Lung (tissue), 12 donors: Measurements from ENCODE around the gene XPR1. TPM values are rescaled to one million over a fixed set of nuclear protein-coding genes. Genes with fewer than 3 reads are reported as not detected.
A peak's percentile ranks its signal among the peaks of the same experiment; 100 is the strongest.

Source experiments
- ATAC-seq: fragments of 200-7000 bp; cut with Tn5 transposase; one replicate; pipeline ENCODE4 v1.9.1; 2020; ENCODE audit warnings: moderate number of reproducible peaks; ENCODE audit not compliant: insufficient read depth, low FRiP score
- DNase-seq, 3 donors: peaks; one replicate each; pipeline ENCODE4 v3.0.0-alpha.2; 2013 to 2017
- H3K27ac ChIP-seq, 2 donors: one replicate each; pipeline ENCODE4 v1.5.1; 2013; ENCODE audit warnings: mild to moderate bottlenecking in 2 of 2, moderate library complexity in 2 of 2, control low read depth in 1 of 2, inconsistent platforms in 1 of 2, low read depth in 1 of 2, low read length in 1 of 2
- H3K27me3 ChIP-seq, 3 donors: one replicate each; pipeline ENCODE4 v1.5.1; 2013; ENCODE audit warnings: low read length in 2 of 3; ENCODE audit not compliant: control insufficient read depth in 3 of 3, insufficient read depth in 3 of 3
- H3K36me3 ChIP-seq, 4 donors: one replicate each; pipeline ENCODE4 v1.5.1; 2013; ENCODE audit warnings: low read length in 4 of 4, mild to moderate bottlenecking in 1 of 4, moderate library complexity in 1 of 4; ENCODE audit not compliant: control insufficient read depth in 4 of 4, insufficient read depth in 4 of 4
- H3K4me1 ChIP-seq, 5 donors: one replicate each; pipeline ENCODE4 v1.5.1; 2013; ENCODE audit warnings: low read length in 5 of 5, mild to moderate bottlenecking in 2 of 5, moderate library complexity in 1 of 5; ENCODE audit not compliant: control insufficient read depth in 5 of 5, insufficient read depth in 5 of 5
- H3K4me3 ChIP-seq: one replicate; pipeline ENCODE4 v1.5.1; 2013; ENCODE audit warnings: mild to moderate bottlenecking, control low read depth, moderate library complexity
- H3K9ac ChIP-seq, 2 donors: one replicate each; pipeline ENCODE4 v1.5.1; 2013; ENCODE audit warnings: low read length in 2 of 2, control low read depth in 1 of 2; ENCODE audit not compliant: insufficient read depth in 1 of 2
- H3K9me3 ChIP-seq, 4 donors: one replicate each; pipeline ENCODE4 v1.5.1; 2013; ENCODE audit warnings: low read length in 3 of 4, mild to moderate bottlenecking in 1 of 4, moderate library complexity in 1 of 4; ENCODE audit not compliant: control insufficient read depth in 4 of 4, insufficient read depth in 3 of 4
- whole genome bisulfite sequencing, 2 donors: extraction: QIAGEN DNeasy Blood & Tissue Kit; methylation state at CpG; one replicate each; pipeline ENCODE4 v1.1.7; 2013; 5-methylcytosine and 5-hydroxymethylcytosine counted together
- polyA plus RNA-seq, 2 donors: library from polyadenylated mRNA; stranded (reverse); fragments of 200-250 nt; gene quantifications; one replicate each; pipeline ENCODE4 v1.2.1, GENCODE V29; 2013
- total RNA-seq, 2 donors: library from RNA; depleted of rRNA in 1 of 2; stranded (reverse); fragments of >200 nt in 1 of 2; gene quantifications; one replicate each; pipeline ENCODE4 v1.2.1, GENCODE V29; 2014 to 2021
- TF ChIP-seq, protein P1 (sequence below): IDR thresholded peaks from 2 replicates; pipeline ENCODE4 v1.5.1; 2012; ENCODE audit warnings: mild to moderate bottlenecking; ENCODE audit errors: control extremely low read depth, extremely low read depth
- donor health status: control.
- donor health status: control.
- donor health status: Bipolar disorder and iron deficiency.
- donor health status: healthy.
- donor health status: DM: yes; HTN: yes; CAD: no.

XPR1 gene
- total and polyA plus RNA-seq, 4 donors: 7.4 to 44.0 (median 21.9) TPM

DNA sequence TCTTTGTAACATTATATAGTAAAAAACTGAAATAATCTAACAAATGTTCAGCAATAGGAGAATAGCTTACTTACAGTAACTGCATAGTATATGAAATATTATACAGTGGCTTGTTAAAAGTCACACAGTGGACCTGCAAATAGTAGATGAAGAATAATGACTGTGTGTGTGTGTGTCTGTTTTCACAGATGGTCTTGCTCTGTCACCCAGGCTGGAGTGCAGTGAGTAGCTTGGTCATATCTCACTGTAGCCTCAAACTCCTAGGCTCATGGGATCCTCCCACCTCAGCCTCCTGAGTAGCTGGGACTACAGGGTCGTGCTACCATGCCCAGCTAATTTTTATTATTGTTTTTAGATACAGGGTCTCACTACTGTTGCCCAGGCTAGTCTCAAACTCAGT lies 213.5 kb downstream of the XPR1 start:
- H3K27me3 ChIP-seq: no peaks in the 10 kb centered on the region
- H3K4me1 ChIP-seq: peaks cover 0 to 7% (median 0%) of the 10 kb centered on the region in 5 donors
- no peaks in the 10 kb centered on the region for H3K36me3 ChIP-seq
- WGBS, 2 donors: 96% methylated on average over 1 of the region's 1 CpG
- no peak overlapping the region for H3K9ac ChIP-seq
- no peaks in the 10 kb centered on the region for H3K9me3 ChIP-seq
- TF ChIP-seq, protein P1, sequence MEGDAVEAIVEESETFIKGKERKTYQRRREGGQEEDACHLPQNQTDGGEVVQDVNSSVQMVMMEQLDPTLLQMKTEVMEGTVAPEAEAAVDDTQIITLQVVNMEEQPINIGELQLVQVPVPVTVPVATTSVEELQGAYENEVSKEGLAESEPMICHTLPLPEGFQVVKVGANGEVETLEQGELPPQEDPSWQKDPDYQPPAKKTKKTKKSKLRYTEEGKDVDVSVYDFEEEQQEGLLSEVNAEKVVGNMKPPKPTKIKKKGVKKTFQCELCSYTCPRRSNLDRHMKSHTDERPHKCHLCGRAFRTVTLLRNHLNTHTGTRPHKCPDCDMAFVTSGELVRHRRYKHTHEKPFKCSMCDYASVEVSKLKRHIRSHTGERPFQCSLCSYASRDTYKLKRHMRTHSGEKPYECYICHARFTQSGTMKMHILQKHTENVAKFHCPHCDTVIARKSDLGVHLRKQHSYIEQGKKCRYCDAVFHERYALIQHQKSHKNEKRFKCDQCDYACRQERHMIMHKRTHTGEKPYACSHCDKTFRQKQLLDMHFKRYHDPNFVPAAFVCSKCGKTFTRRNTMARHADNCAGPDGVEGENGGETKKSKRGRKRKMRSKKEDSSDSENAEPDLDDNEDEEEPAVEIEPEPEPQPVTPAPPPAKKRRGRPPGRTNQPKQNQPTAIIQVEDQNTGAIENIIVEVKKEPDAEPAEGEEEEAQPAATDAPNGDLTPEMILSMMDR: no peak
- H3K4me3 ChIP-seq: no peak overlapping the region
- H3K27ac ChIP-seq: no peak overlapping the region
- DNase-seq: no peak
- ATAC-seq: no peak

DNA sequence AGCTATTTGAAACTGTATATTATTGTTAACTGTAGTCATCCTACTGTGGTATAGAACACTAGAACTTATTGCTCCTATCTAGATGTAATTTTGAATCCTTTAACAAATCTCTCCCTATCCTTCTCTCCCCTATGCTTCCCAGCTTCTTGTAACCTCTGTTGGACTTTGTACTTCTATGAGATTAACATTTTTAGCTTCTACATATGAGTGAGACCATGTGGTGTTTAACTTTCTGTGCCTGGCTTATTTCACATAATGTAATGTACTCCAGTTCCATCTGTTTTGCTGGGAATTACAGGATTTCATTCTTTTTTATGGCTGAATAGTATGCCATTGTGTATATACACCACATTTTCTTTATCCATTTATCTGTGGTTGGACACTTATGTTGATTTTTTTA lies 216.4 kb downstream of the XPR1 start:
- Histone ChIP-seq H3K9me3 (no peaks in the 10 kb centered on the region), H3K36me3 (no peaks in the 10 kb centered on the region), H3K9ac (no peak overlapping the region), H3K27me3 (no peaks in the 10 kb centered on the region), H3K4me1 (peaks cover 0 to 3% (median 0%) of the 10 kb centered on the region in 5 donors), H3K27ac (no peak overlapping the region), H3K4me3 (no peak overlapping the region)
- DNase-seq (no peak), ATAC-seq (no peak)
- TF ChIP-seq, protein P1: no peak

GRCh38 chr1:180849031-180849775 lies 217.4 kb downstream of the XPR1 start:
- WGBS, 2 donors: 68 to 71% methylated on average over 6 of the region's 6 CpGs
- Histone ChIP-seq H3K27ac (no peak overlapping the region), H3K4me1 (peaks cover 0 to 5% (median 0%) of the 10 kb centered on the region in 5 donors), H3K9ac (no peak overlapping the region), H3K4me3 (no peak overlapping the region), H3K36me3 (no peaks in the 10 kb centered on the region), H3K9me3 (no peaks in the 10 kb centered on the region), H3K27me3 (no peaks in the 10 kb centered on the region)
- no peak for ATAC-seq
- peak in 2 of 3 donors; percentile 32 to 59 for DNase-seq
- TF ChIP-seq, protein P1: no peak
